IPS-20b (cell line): ENCODE data around the gene CCDC8.

Experiments
- H3K27ac ChIP-seq: one replicate; pipeline ENCODE4 v1.5.1; 2013; ENCODE audit warnings: low read length
- H3K27me3 ChIP-seq: 2 replicates; pipeline ENCODE4 v1.6.1; 2013; ENCODE audit warnings: mild to moderate bottlenecking, low read length, inconsistent platforms; ENCODE audit not compliant: insufficient read depth
- H3K36me3 ChIP-seq: 2 replicates; pipeline ENCODE4 v1.6.1; 2013; ENCODE audit warnings: low read depth, mild to moderate bottlenecking, inconsistent platforms, low read length, moderate library complexity; ENCODE audit not compliant: insufficient read depth
- H3K4me1 ChIP-seq: 2 replicates; pipeline ENCODE4 v1.6.1; 2013; ENCODE audit warnings: mild to moderate bottlenecking, control low read depth, inconsistent platforms, low read length, moderate library complexity; ENCODE audit not compliant: insufficient read depth
- H3K4me3 ChIP-seq: 2 replicates; pipeline ENCODE4 v1.5.1; 2013; ENCODE audit warnings: mild to moderate bottlenecking, low read length, inconsistent platforms
- H3K9ac ChIP-seq: 2 replicates; pipeline ENCODE4 v1.6.1; 2013; ENCODE audit warnings: low read depth, mild to moderate bottlenecking, inconsistent platforms, low read length, moderate library complexity
- H3K9me3 ChIP-seq: 2 replicates; pipeline ENCODE4 v1.6.1; 2013; ENCODE audit warnings: mild to moderate bottlenecking, low read depth, low read length, inconsistent platforms; ENCODE audit not compliant: insufficient read depth

Gene CCDC8

DNA sequence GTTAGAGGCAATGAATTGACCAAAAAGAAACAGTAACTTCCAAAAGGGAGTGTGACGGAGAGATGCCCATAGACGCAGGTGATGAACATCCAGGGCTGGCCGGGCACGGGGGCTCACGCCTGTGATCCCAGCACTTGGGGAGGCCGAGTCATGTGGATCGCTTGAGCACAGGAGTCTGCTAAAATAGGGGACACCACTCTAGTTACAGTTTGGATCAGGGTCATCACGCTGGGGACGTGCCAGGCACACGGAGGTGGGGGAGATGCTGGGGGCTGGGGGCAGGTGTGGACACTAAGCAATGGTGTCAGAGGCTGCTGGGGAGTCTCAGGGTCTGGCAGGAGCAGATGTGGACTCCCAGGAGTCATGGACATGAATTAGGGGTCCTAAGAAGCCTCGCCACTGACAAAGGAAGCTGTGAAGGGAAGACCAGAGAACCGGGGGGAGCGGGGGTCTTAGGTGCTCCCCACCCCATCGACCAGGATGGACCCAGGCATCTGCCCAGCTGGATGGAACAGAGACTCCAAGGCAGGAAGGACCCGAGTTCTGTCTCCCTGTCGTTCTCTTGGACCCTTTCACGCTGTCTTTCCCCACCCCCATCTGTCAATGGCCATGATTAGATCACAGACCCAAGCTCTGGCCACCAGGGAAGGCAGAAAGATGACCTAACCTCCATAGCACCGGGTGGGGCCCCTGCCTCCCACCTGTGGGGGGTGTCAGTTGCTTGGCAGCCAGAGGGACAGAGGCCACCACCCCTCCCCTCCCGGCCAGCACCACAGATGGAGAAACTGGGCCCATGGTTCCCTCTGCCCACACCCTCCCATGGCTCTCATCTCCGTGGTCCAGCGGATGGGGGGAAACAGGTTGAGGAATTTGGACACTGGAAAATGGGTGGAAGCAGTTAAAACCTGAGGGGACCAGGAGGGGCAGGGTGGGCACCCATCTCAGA, 19.6 kb downstream of the CCDC8 start:
- Histone ChIP-seq H3K36me3 (peaks cover 32% of the 10 kb centered on the region), H3K9ac (no peak overlapping the region), H3K4me3 (no peak overlapping the region), H3K27me3 (no peaks in the 10 kb centered on the region), H3K27ac (no peak overlapping the region), H3K9me3 (no peaks in the 10 kb centered on the region), H3K4me1 (no peaks in the 10 kb centered on the region)

DNA sequence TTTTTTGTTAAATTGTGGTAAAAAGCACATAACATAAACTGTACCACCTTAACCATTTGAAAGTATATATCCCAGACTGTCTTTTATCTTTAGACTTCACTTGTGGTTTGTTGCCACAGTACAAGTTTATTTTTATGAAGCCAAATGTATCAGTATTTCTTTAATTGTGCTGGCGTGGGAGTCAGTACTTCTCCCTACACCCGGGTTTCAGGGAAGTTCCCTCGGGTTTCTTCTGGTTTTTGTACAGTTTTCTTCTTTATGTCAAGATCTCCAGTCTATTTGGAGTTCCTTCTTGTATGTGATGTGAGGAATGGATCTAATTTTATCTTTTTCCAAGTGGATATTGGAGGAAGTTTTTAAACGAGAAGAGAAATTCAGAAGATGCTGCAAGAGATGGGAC, 20.5 kb downstream of the CCDC8 start:
- H3K4me3 ChIP-seq, result no peak overlapping the region
- peaks cover 41% of the 10 kb centered on the region for H3K36me3 ChIP-seq
- H3K9ac ChIP-seq, result no peak overlapping the region
- no peaks in the 10 kb centered on the region for H3K27me3 ChIP-seq
- no peak overlapping the region for H3K27ac ChIP-seq
- no peaks in the 10 kb centered on the region for H3K9me3 ChIP-seq
- no peaks in the 10 kb centered on the region for H3K4me1 ChIP-seq

DNA sequence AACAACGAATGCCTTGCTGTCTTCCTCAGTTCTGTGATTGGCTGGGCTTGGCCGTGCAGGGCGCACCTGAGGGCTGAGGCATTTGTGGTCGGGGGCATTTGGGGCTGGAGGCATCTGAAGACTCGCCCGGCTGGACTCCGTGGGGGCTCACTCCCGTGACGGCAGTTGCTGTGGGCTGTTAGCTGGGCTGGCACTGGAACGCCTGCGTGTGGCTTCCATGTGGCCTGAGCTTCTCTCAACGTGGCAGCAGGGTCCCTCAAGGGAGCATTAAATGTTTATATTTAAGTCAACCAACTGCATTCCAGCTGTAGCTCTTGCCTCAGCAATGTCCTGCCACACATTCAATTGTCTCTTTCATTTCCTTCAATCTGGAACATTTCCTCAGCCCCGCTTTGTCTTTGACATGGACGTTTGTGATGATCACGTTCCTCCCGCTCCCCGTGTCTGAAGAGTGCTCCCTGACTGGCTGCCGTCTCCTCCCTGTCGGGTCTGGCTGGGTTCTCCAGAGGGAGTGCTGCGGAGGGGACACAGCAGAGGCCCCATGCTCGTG, 21.0 kb downstream of the CCDC8 start:
- H3K9ac ChIP-seq, result no peak overlapping the region
- no peaks in the 10 kb centered on the region for H3K9me3 ChIP-seq
- H3K4me1 ChIP-seq, result no peaks in the 10 kb centered on the region
- peaks cover 46% of the 10 kb centered on the region for H3K36me3 ChIP-seq
- no peak overlapping the region for H3K27ac ChIP-seq
- no peak overlapping the region for H3K4me3 ChIP-seq
- no peaks in the 10 kb centered on the region for H3K27me3 ChIP-seq

DNA sequence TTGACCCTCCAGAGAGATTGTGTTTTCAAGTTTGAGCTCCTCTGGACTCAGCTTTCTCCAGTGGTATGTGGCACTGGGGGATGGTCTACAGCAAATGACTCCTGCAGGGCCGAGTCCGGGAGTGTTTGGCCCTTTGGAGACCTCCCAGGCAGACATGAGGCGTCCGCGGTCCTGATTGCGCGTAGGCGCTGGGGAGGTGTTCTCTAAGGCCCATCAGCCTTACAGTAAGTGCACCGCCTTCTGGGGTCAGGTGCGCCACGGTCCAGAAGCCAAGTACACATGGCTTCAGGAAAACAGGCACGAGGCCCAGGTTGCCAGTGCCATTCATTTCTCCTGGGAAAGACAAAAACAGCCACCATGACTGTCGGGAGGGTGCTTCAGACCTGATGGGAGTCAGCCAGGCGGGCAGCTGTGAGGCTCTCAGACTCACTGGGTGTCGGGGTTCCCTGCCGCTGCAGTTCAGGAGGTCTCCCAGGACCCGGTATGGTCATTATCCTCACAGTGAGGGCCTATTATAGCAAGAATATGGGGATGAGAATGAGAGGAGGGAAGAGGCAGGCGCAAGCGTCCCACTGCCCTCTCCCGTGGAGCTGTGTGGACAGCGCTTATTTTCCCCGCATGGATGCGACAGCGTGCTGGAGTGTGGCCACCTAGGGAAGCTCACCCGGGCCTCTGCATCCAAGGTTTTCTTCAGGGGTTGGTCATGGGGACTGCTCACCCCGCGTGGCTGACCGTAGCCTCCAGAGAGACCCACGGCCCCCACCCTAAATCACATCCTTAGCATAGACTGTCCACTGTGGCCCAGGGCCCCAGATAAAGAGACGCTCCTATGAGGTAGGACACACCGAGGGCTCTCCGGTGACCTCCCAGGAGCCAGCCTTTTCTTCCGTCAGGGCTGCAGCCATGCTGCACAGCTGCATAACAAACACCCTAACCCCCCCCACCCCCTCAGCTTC, 21.8 kb downstream of the CCDC8 start:
- H3K9ac ChIP-seq, result no peak overlapping the region
- peaks cover 54% of the 10 kb centered on the region for H3K36me3 ChIP-seq
- no peaks in the 10 kb centered on the region for H3K4me1 ChIP-seq
- no peaks in the 10 kb centered on the region for H3K27me3 ChIP-seq
- no peak overlapping the region for H3K27ac ChIP-seq
- no peak overlapping the region for H3K4me3 ChIP-seq
- no peaks in the 10 kb centered on the region for H3K9me3 ChIP-seq

- H3K4me1 ChIP-seq, result no peaks in the 10 kb centered on the region
- H3K4me3 ChIP-seq, result no peak overlapping the region
- no peaks in the 10 kb centered on the region for H3K9me3 ChIP-seq
- H3K27me3 ChIP-seq, result no peaks in the 10 kb centered on the region
- H3K36me3 ChIP-seq, result peaks cover 61% of the 10 kb centered on the region
- no peak overlapping the region for H3K9ac ChIP-seq
- no peak overlapping the region for H3K27ac ChIP-seq
Observed at GRCh38 chr19:46390866-46391265, 22.5 kb downstream of the CCDC8 start.

GRCh38 chr19:46390121-46390858, 23.1 kb downstream of the CCDC8 start:
- Histone ChIP-seq H3K27ac (no peak overlapping the region), H3K9me3 (no peaks in the 10 kb centered on the region), H3K4me3 (no peak overlapping the region), H3K9ac (no peak overlapping the region), H3K27me3 (no peaks in the 10 kb centered on the region), H3K36me3 (peaks cover 62% of the 10 kb centered on the region), H3K4me1 (no peaks in the 10 kb centered on the region)

- Histone ChIP-seq H3K9me3 (no peaks in the 10 kb centered on the region), H3K4me1 (no peaks in the 10 kb centered on the region), H3K9ac (no peak overlapping the region), H3K4me3 (no peak overlapping the region), H3K36me3 (peaks cover 80% of the 10 kb centered on the region), H3K27ac (no peak overlapping the region), H3K27me3 (no peaks in the 10 kb centered on the region)
Observed at GRCh38 chr19:46388311-46389095, 24.9 kb downstream of the CCDC8 start.

GRCh38 chr19:46387713-46388130, 25.6 kb downstream of the CCDC8 start:
- Histone ChIP-seq H3K4me3 (no peak overlapping the region), H3K27ac (no peak overlapping the region), H3K27me3 (no peaks in the 10 kb centered on the region), H3K9ac (no peak overlapping the region), H3K36me3 (peaks cover 83% of the 10 kb centered on the region), H3K9me3 (no peaks in the 10 kb centered on the region), H3K4me1 (no peaks in the 10 kb centered on the region)

DNA sequence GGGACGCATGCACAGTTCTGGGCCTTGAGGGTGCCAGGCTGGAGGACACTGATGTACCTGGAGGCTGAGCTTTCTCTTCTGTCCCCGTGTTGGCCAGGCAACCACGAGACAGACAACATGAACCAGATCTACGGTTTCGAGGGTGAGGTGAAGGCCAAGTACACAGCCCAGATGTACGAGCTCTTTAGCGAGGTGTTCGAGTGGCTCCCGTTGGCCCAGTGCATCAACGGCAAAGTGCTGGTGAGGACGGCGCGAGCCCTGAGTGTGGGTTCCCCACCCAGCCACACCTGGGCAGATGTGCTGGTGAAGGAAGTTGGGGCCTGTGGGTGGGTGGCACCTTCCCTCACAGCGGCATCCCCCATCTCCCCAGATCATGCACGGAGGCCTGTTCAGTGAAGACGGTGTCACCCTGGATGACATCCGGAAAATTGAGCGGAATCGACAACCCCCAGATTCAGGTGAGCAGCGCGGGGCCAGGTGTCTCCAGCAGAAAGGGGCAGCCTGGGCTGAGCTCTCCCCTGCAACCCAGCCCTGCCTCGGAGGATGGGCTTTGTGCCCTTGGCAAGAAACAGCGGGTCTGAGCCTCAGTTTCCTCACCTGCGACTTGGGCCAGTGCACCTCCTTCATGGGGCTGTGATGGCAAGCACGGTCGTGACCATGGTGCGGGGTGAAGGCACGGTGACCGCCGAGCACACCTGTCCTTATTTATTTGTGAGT, 26.2 kb downstream of the CCDC8 start:
- Histone ChIP-seq H3K9ac (no peak overlapping the region), H3K27ac (no peak overlapping the region), H3K4me3 (no peak overlapping the region), H3K27me3 (no peaks in the 10 kb centered on the region), H3K4me1 (no peaks in the 10 kb centered on the region), H3K9me3 (no peaks in the 10 kb centered on the region), H3K36me3 (peaks cover 89% of the 10 kb centered on the region)

DNA sequence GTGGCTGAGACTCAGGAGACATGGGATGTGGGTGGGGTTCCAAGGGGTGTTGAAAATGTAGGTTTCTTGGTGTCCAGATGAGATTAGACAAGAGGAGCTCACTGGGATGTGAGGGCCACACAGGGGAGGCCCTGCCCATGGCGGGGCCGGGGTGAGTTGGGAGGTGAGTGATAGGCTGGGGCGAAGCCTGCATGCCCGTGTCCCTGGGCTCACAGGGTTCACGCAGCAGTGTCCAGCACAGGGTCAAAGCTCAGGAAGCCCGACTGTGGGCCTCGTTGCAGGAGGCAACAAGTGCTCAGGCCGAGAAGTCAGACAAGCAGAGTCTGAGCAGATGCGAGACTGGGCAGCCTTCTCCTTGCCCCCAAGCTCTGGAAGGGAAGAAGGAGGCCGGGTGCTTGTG, 27.2 kb downstream of the CCDC8 start:
- Histone ChIP-seq H3K9ac (no peak overlapping the region), H3K27ac (no peak overlapping the region), H3K36me3 (peaks cover 92% of the 10 kb centered on the region), H3K27me3 (no peaks in the 10 kb centered on the region), H3K9me3 (no peaks in the 10 kb centered on the region), H3K4me3 (no peak overlapping the region), H3K4me1 (no peaks in the 10 kb centered on the region)
